SK-N-SH (cell line): ENCODE data around the gene NKIRAS1. TPM values are rescaled to one million over a fixed set of nuclear protein-coding genes. Genes with fewer than 3 reads are reported as not detected.

Experiments used
- CTCF ChIA-PET: fragments of 300-600, 350-600 bp; formaldehyde crosslinking; extraction: SDS; loops from one replicate; lab custom pipeline; 2021; lab: Yijun Ruan, JAX
- POLR2A ChIA-PET: fragments of 350-600 bp; sonication (Branson Sonifier 250); formaldehyde crosslinking; extraction: SDS; loops from one replicate; lab custom pipeline; 2020; ENCODE audit warnings: antibody characterized with exemption, inconsistent platforms; lab: Yijun Ruan, JAX
- DNase-seq: peaks from one replicate; pipeline ENCODE4 v3.0.0; 2012
- H2AFZ ChIP-seq: fragments of 200-600 bp; sonication (generic); 2 replicates; pipeline ENCODE4 v1.8.1; 2016; ENCODE audit warnings: antibody characterized with exemption, mild to moderate bottlenecking, low read depth
- H3F3A ChIP-seq: fragments of 200-600 bp; sonication (generic); replicated peaks from 2 replicates; pipeline ENCODE3; 2016; ENCODE audit warnings: antibody characterized with exemption, mild to moderate bottlenecking; ENCODE audit not compliant: insufficient read depth
- H3K27ac ChIP-seq, 2 experiments: fragments of 200-500 bp in 1 of 2; fragments of 200-600 bp in 1 of 2; sonication (Bioruptor generic) in 1 of 2; sonication (generic), shearing (Covaris generic) in 1 of 2; 2 replicates each; pipeline versions ENCODE4 v1.5.1 to v1.6.1; 2014 to 2016; ENCODE audit warnings: low read depth in 2 of 2, inconsistent platforms in 1 of 2, low read length in 1 of 2, mild to moderate bottlenecking in 1 of 2, mixed read lengths in 1 of 2
- H3K27me3 ChIP-seq: fragments of 200-600 bp; sonication (generic), shearing (Covaris generic); 2 replicates; pipeline ENCODE4 v1.6.1; 2016; ENCODE audit warnings: mixed run types; ENCODE audit not compliant: insufficient read depth
- H3K36me3 ChIP-seq, 2 experiments: fragments of 200-500 bp in 1 of 2; fragments of 200-600 bp in 1 of 2; sonication (Bioruptor generic) in 1 of 2; sonication (generic) in 1 of 2; replicated peaks in 1 of 2; 2 replicates each; pipeline versions ENCODE3 to v1.5.1; 2014 to 2016; ENCODE audit warnings: low read length in 1 of 2, mild to moderate bottlenecking in 1 of 2; ENCODE audit not compliant: insufficient read depth in 2 of 2, control insufficient read depth in 1 of 2
- H3K4me1 ChIP-seq, 2 experiments: fragments of 200-500 bp in 1 of 2; fragments of 200-600 bp in 1 of 2; sonication (Bioruptor generic) in 1 of 2; sonication (generic), shearing (Covaris generic) in 1 of 2; 2 replicates each; pipeline versions ENCODE4 v1.5.1 to v1.6.1; 2014 to 2016; ENCODE audit warnings: low read depth in 1 of 2, low read length in 1 of 2, mixed run types in 1 of 2; ENCODE audit not compliant: insufficient read depth in 2 of 2, control insufficient read depth in 1 of 2
- H3K4me2 ChIP-seq: fragments of 200-600 bp; sonication (generic), shearing (Covaris generic); 2 replicates; pipeline ENCODE4 v1.6.1; 2017; ENCODE audit warnings: mixed run types
- H3K4me3 ChIP-seq, 2 experiments: fragments of 200-500 bp in 1 of 2; fragments of 200-600 bp in 1 of 2; sonication (Bioruptor generic) in 1 of 2; sonication (generic), shearing (Covaris generic) in 1 of 2; 2 replicates each; pipeline versions ENCODE4 v1.5.1 to v1.8.1; 2014 to 2016; ENCODE audit warnings: low read depth in 2 of 2, inconsistent platforms in 1 of 2, low read length in 1 of 2, mild to moderate bottlenecking in 1 of 2, mixed read lengths in 1 of 2, moderate library complexity in 1 of 2
- H3K79me2 ChIP-seq: fragments of 200-600 bp; sonication (generic); 2 replicates; pipeline ENCODE4 v1.8.1; 2017; ENCODE audit warnings: mild to moderate bottlenecking; ENCODE audit not compliant: insufficient read depth
- H3K9ac ChIP-seq: fragments of 200-600 bp; sonication (generic); 2 replicates; pipeline ENCODE4 v1.6.1; 2017; ENCODE audit warnings: mixed run types
- H3K9me2 ChIP-seq: fragments of 200-600 bp; sonication (generic); 2 replicates; pipeline ENCODE4 v1.6.1; 2017; ENCODE audit warnings: mixed run types
- H3K9me3 ChIP-seq: fragments of 200-600 bp; sonication (generic); 2 replicates; pipeline ENCODE4 v1.6.1; 2017; ENCODE audit warnings: mixed run types, mild to moderate bottlenecking, moderate library complexity
- H4K20me1 ChIP-seq: fragments of 200-600 bp; sonication (generic); 2 replicates; pipeline ENCODE4 v1.6.1; 2017; ENCODE audit warnings: mild to moderate bottlenecking, mixed run types; ENCODE audit not compliant: insufficient read depth
- ELF1 ChIP-seq: IDR thresholded peaks from 2 replicates; pipeline ENCODE4 v1.4.0; 2012
- EP300 ChIP-seq, 2 experiments: IDR thresholded peaks; 2 replicates each; pipeline versions ENCODE4 v1.4.0 to v1.6.1; 2012; ENCODE audit warnings: borderline replicate concordance in 1 of 2, low read depth in 1 of 2, low read length in 1 of 2
- EZH2phosphoT487 ChIP-seq: fragments of 200-600 bp; sonication (generic); IDR thresholded peaks from 2 replicates; pipeline ENCODE4 v1.6.1; 2017; ENCODE audit warnings: low read depth, mixed run types, mild to moderate bottlenecking, antibody characterized with exemption, moderate library complexity, borderline replicate concordance
- FOXM1 ChIP-seq: IDR thresholded peaks from 2 replicates; pipeline ENCODE4 v1.4.0; 2012; ENCODE audit warnings: low read depth, mild to moderate bottlenecking
- GABPA ChIP-seq: IDR thresholded peaks from 2 replicates; pipeline ENCODE4 v1.4.0; 2012; ENCODE audit warnings: low read depth, mild to moderate bottlenecking
- JUND ChIP-seq: IDR thresholded peaks from 2 replicates; pipeline ENCODE4 v1.4.0; 2012
- MAX ChIP-seq: IDR thresholded peaks from 2 replicates; pipeline ENCODE4 v1.4.0; 2012; ENCODE audit warnings: low read depth
- MEF2A ChIP-seq: IDR thresholded peaks from 2 replicates; pipeline ENCODE4 v1.4.0; 2012; ENCODE audit warnings: low read depth, borderline replicate concordance
- MXI1 ChIP-seq: IDR thresholded peaks from 2 replicates; pipeline ENCODE4 v1.6.1; 2012; ENCODE audit warnings: mild to moderate bottlenecking, low read depth, low read length, improper control_type of control experiment
- NFIC ChIP-seq: IDR thresholded peaks from 2 replicates; pipeline ENCODE4 v1.4.0; 2012; ENCODE audit warnings: borderline replicate concordance
- NRF1 ChIP-seq: IDR thresholded peaks from 2 replicates; pipeline ENCODE4 v1.6.1; 2012; ENCODE audit warnings: low read depth, mild to moderate bottlenecking, low read length
- RCOR1 ChIP-seq: fragments of 150-350 bp; IDR thresholded peaks from 2 replicates; pipeline ENCODE4 v1.6.1; 2017; ENCODE audit warnings: antibody characterized with exemption, low read length
- RFX5 ChIP-seq: IDR thresholded peaks from 2 replicates; pipeline ENCODE4 v1.6.1; 2012; ENCODE audit warnings: mild to moderate bottlenecking, improper control_type of control experiment, low read length
- RXRA ChIP-seq: IDR thresholded peaks from 2 replicates; pipeline ENCODE4 v1.4.0; 2012; ENCODE audit warnings: low read depth, mild to moderate bottlenecking, borderline replicate concordance
- SIN3A ChIP-seq: IDR thresholded peaks from 2 replicates; pipeline ENCODE4 v1.6.1; 2012; ENCODE audit warnings: low read depth, mild to moderate bottlenecking, low read length, moderate library complexity, borderline replicate concordance
- TAF1 ChIP-seq: IDR thresholded peaks from 2 replicates; pipeline ENCODE4 v1.6.1; 2012; ENCODE audit warnings: low read depth, mild to moderate bottlenecking, low read length, moderate library complexity, borderline replicate concordance
- TCF12 ChIP-seq: IDR thresholded peaks from 2 replicates; pipeline ENCODE4 v1.4.0; 2012
- TEAD4 ChIP-seq: IDR thresholded peaks from 2 replicates; pipeline ENCODE4 v1.4.0; 2012; ENCODE audit warnings: mild to moderate bottlenecking, borderline replicate concordance; ENCODE audit not compliant: insufficient read depth
- USF2 ChIP-seq: fragments of 150-350 bp; IDR thresholded peaks from 2 replicates; pipeline ENCODE4 v1.6.1; 2017; ENCODE audit warnings: antibody characterized with exemption, low read length, low read depth, borderline replicate concordance
- YY1 ChIP-seq: IDR thresholded peaks from 2 replicates; pipeline ENCODE4 v1.4.0; 2012; ENCODE audit warnings: low read depth, mild to moderate bottlenecking
- WGBS: methylation state at CpG from one replicate; pipeline ENCODE4 v1.1.6; 2017; ENCODE audit warnings: low lambda C conversion rate; 5-methylcytosine and 5-hydroxymethylcytosine counted together
- polyA plus RNA-seq, 3 experiments: library from polyadenylated mRNA; depleted of rRNA; stranded (reverse); fragments of >200 nt; gene quantifications; 2 replicates each; pipeline ENCODE4 v1.2.3, GENCODE V29; 2012
- TF ChIP-seq, protein P1 (sequence below): IDR thresholded peaks from 2 replicates; pipeline ENCODE4 v1.4.0; 2012; ENCODE audit warnings: low read depth, borderline replicate concordance
- TF ChIP-seq, protein P2 (sequence below): IDR thresholded peaks from 2 replicates; pipeline ENCODE4; 2012
- TF ChIP-seq, protein P3 (sequence below): fragments of 200-600 bp; sonication (generic); IDR thresholded peaks from 2 replicates; pipeline ENCODE4 v1.6.1; 2017; ENCODE audit warnings: antibody characterized with exemption, mild to moderate bottlenecking, moderate library complexity
- TF ChIP-seq, protein P4 (sequence below): IDR thresholded peaks from 2 replicates; pipeline ENCODE4 v1.6.1; 2012; ENCODE audit warnings: mild to moderate bottlenecking, low read depth, low read length, moderate library complexity

NKIRAS1 gene
- polyA plus RNA-seq, 1 of the 3 experiments (the other 2 are of a cell fraction), result 8.1 TPM

DNA sequence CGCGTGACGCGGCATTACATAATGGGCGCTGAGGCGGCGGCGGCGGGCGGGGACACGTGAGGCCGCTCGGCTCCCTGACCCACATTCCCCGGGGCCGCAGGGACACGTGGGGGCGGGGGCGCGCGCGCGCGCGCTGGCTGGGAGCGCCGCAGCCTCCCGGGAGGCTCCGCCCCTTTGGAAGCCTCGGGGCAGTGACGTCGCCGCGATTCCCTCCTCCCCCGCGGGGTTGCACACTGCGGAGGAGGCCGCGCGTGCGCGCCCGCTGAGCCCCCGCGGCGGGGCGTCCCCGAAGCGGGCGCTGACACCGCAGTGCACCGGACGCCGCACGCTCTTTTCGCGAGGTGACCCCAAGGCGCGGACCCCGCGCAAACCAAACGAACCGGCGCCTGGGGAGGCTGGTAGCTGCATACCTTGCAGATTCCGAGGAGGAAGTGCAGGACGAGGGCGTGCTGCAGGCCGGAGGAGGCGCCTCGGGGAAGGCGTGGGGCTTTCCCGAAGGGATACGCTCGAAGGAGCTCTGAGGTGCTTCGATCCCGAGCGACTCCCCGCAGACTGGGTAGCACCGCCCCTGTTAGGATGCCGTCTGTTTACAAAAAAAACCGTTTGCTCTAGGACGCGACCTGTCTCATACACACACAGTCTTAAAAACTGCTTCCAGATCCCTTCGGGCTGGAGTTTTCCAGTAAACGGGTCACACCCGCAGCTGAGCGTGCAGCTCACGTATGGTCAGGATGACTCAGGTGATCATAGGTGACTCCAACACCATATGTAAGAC is 29.3 kb upstream of the NKIRAS1 start:
- H3K36me3 ChIP-seq, result peaks cover 0 to 11% of the 10 kb centered on the region in 2 experiments
- 3% methylated on average over 13 of the region's 87 CpGs for WGBS
- H2AFZ ChIP-seq, result no peak overlapping the region
- H3K27me3 ChIP-seq, result no peaks in the 10 kb centered on the region
- H3K27ac ChIP-seq, result peak overlapping the region; percentile 86
- H3K9ac ChIP-seq, result peak overlapping the region; percentile 94
- no peaks in the 10 kb centered on the region for H3K9me2 ChIP-seq
- H3K79me2 ChIP-seq, result peaks cover 52% of the 10 kb centered on the region
- H3K9me3 ChIP-seq, result no peaks in the 10 kb centered on the region
- CTCF ChIA-PET, result interaction anchor here (1.0 kb wide), 2 partner anchors 43 to 58 kb away, joined by 3 to 4 read pairs; no protein-coding TSS in a partner anchor
- POLR2A ChIA-PET, result interaction anchor here (1.1 to 1.3 kb wide), 2 partner anchors 29 to 743 kb away, joined by 3 to 10 read pairs; partner anchors contain the start of genes NKIRAS1, RPL15 and UBE2E2
- peak overlapping the region; percentile 78 to 84 for H3K4me3 ChIP-seq
- peaks cover 14% of the 10 kb centered on the region for H3F3A ChIP-seq
- peaks cover 50% of the 10 kb centered on the region for H4K20me1 ChIP-seq
- H3K4me1 ChIP-seq, result peaks cover 15 to 32% of the 10 kb centered on the region in 2 experiments
- DNase-seq, result peak; percentile 99
- peak overlapping the region; percentile 99 for H3K4me2 ChIP-seq
- TF ChIP-seq SIN3A (no peak; the same call in 1 of the 2 replicates), RFX5 (peak; percentile 39; the same call in 1 of the 2 replicates), MXI1 (peak; percentile 95), NRF1 (peak; percentile 78), EP300 (IDR thresholded peaks at IDR 0.05; ENCODE audit: borderline replicate concordance in 1 of 2, low read depth in 1 of 2, low read length in 1 of 2) (peak; percentile 30 to 56; a peak in 2 of 4 replicates), TCF12 (0 out of 2 replicates have a peak, but pooled peaks have one; percentile 7), RCOR1 (no peak), JUND (peak; percentile 16; the same call in 1 of the 2 replicates), TEAD4 (peak; percentile 57; the same call in 1 of the 2 replicates), EZH2phosphoT487 (no peak), MEF2A (no peak; the same call in 1 of the 2 replicates), USF2 (peak; percentile 73), YY1 (no peak), GABPA (no peak), ELF1 (no peak), NFIC (no peak), FOXM1 (no peak), MAX (no peak; the same call in 1 of the 2 replicates), RXRA (peak; percentile 56; the same call in 1 of the 2 replicates), TAF1 (peak; percentile 0; the same call in 1 of the 2 replicates)
- TF ChIP-seq, protein P1, sequence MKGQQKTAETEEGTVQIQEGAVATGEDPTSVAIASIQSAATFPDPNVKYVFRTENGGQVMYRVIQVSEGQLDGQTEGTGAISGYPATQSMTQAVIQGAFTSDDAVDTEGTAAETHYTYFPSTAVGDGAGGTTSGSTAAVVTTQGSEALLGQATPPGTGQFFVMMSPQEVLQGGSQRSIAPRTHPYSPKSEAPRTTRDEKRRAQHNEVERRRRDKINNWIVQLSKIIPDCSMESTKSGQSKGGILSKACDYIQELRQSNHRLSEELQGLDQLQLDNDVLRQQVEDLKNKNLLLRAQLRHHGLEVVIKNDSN, result peak; percentile 87
- TF ChIP-seq, protein P2, sequence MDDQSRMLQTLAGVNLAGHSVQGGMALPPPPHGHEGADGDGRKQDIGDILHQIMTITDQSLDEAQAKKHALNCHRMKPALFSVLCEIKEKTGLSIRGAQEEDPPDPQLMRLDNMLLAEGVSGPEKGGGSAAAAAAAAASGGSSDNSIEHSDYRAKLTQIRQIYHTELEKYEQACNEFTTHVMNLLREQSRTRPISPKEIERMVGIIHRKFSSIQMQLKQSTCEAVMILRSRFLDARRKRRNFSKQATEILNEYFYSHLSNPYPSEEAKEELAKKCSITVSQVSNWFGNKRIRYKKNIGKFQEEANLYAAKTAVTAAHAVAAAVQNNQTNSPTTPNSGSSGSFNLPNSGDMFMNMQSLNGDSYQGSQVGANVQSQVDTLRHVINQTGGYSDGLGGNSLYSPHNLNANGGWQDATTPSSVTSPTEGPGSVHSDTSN, result peak; percentile 30; the same call in 1 of the 2 replicates
- TF ChIP-seq, protein P3, sequence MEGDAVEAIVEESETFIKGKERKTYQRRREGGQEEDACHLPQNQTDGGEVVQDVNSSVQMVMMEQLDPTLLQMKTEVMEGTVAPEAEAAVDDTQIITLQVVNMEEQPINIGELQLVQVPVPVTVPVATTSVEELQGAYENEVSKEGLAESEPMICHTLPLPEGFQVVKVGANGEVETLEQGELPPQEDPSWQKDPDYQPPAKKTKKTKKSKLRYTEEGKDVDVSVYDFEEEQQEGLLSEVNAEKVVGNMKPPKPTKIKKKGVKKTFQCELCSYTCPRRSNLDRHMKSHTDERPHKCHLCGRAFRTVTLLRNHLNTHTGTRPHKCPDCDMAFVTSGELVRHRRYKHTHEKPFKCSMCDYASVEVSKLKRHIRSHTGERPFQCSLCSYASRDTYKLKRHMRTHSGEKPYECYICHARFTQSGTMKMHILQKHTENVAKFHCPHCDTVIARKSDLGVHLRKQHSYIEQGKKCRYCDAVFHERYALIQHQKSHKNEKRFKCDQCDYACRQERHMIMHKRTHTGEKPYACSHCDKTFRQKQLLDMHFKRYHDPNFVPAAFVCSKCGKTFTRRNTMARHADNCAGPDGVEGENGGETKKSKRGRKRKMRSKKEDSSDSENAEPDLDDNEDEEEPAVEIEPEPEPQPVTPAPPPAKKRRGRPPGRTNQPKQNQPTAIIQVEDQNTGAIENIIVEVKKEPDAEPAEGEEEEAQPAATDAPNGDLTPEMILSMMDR, result no peak
- TF ChIP-seq, protein P4, sequence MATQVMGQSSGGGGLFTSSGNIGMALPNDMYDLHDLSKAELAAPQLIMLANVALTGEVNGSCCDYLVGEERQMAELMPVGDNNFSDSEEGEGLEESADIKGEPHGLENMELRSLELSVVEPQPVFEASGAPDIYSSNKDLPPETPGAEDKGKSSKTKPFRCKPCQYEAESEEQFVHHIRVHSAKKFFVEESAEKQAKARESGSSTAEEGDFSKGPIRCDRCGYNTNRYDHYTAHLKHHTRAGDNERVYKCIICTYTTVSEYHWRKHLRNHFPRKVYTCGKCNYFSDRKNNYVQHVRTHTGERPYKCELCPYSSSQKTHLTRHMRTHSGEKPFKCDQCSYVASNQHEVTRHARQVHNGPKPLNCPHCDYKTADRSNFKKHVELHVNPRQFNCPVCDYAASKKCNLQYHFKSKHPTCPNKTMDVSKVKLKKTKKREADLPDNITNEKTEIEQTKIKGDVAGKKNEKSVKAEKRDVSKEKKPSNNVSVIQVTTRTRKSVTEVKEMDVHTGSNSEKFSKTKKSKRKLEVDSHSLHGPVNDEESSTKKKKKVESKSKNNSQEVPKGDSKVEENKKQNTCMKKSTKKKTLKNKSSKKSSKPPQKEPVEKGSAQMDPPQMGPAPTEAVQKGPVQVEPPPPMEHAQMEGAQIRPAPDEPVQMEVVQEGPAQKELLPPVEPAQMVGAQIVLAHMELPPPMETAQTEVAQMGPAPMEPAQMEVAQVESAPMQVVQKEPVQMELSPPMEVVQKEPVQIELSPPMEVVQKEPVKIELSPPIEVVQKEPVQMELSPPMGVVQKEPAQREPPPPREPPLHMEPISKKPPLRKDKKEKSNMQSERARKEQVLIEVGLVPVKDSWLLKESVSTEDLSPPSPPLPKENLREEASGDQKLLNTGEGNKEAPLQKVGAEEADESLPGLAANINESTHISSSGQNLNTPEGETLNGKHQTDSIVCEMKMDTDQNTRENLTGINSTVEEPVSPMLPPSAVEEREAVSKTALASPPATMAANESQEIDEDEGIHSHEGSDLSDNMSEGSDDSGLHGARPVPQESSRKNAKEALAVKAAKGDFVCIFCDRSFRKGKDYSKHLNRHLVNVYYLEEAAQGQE, result no peak
